ENCODE results near the gene GPR21. TPM values are rescaled to one million over a fixed set of nuclear protein-coding genes. Genes with fewer than 3 reads are reported as not detected.

Gene GPR21
- total RNA-seq (3.6 TPM), polyA plus RNA-seq (not detected)

- H3K27ac Mint-ChIP-seq: peak within 1 kb of the TSS in 1 of 3 donors; percentile 75
- H3K9me3 Mint-ChIP-seq: no peaks in the 10 kb centered on the region
- Histone ChIP-seq H3K9me3 (ENCODE audit: control insufficient read depth in 2 of 2, low read length in 2 of 2) (no peaks in the 10 kb centered on the region), H3K4me1 (ENCODE audit: control insufficient read depth, insufficient read depth, low read length, poor library complexity, severe bottlenecking) (no peaks in the 10 kb centered on the region), H3K4me3 (ENCODE audit: low read depth, low read length) (no peak within 1 kb of the TSS), H3K27me3 (ENCODE audit: control insufficient read depth, insufficient read depth, low read length) (no peaks in the 10 kb centered on the region), H3K36me3 (ENCODE audit: control insufficient read depth, insufficient read depth, low read length) (peaks cover 27% of the 10 kb centered on the region), H3K27ac (ENCODE audit: insufficient read depth, low read length, poor library complexity, severe bottlenecking) (no peak within 1 kb of the TSS)
- H3K36me3 Mint-ChIP-seq: peaks cover 30% of the 10 kb centered on the region
- peaks cover 0 to 6% (median 2%) of the 10 kb centered on the region in 4 donors for H3K4me1 Mint-ChIP-seq
- H3K4me3 Mint-ChIP-seq: no peak within 1 kb of the TSS
- H3K27me3 Mint-ChIP-seq: no peaks in the 10 kb centered on the region
- ATAC-seq (ENCODE audit: low read depth in 2 of 2) (no peak), DNase-seq (no peak)
Observed at GRCh38 chr9:123033352-123033751, at the start of gene GPR21. Gene GPR21 (plus strand): TSS chr9:123033667. CDS start chr9:123034567, 900 bp downstream.

GRCh38 chr9:122986010-122986409 is 47.5 kb upstream of the GPR21 start:
- no peaks in the 10 kb centered on the region for H3K27me3 ChIP-seq (ENCODE audit: control insufficient read depth, insufficient read depth, low read length)
- Mint-ChIP-seq H3K27me3 (no peaks in the 10 kb centered on the region), H3K27ac (no peak overlapping the region), H3K36me3 (peaks cover 16% of the 10 kb centered on the region), H3K9me3 (no peaks in the 10 kb centered on the region), H3K4me3 (no peak overlapping the region), H3K4me1 (peaks cover 3 to 10% (median 5%) of the 10 kb centered on the region in 4 donors)
- no peak overlapping the region for H3K4me3 ChIP-seq (ENCODE audit: low read depth, low read length)
- H3K36me3 ChIP-seq (ENCODE audit: control insufficient read depth, insufficient read depth, low read length): peaks cover 35% of the 10 kb centered on the region
- H3K9me3 ChIP-seq (ENCODE audit: control insufficient read depth in 2 of 2, low read length in 2 of 2): no peaks in the 10 kb centered on the region
- DNase-seq (no peak), ATAC-seq (ENCODE audit: low read depth in 2 of 2) (no peak)
- no peaks in the 10 kb centered on the region for H3K4me1 ChIP-seq (ENCODE audit: control insufficient read depth, insufficient read depth, low read length, poor library complexity, severe bottlenecking)
- no peak overlapping the region for H3K27ac ChIP-seq (ENCODE audit: insufficient read depth, low read length, poor library complexity, severe bottlenecking)

GRCh38 chr9:122988141-122988540 is 45.3 kb upstream of the GPR21 start:
- H3K9me3 Mint-ChIP-seq: no peaks in the 10 kb centered on the region
- H3K36me3 ChIP-seq (ENCODE audit: control insufficient read depth, insufficient read depth, low read length): peaks cover 35% of the 10 kb centered on the region
- H3K4me3 Mint-ChIP-seq: no peak overlapping the region
- H3K36me3 Mint-ChIP-seq: peaks cover 16% of the 10 kb centered on the region
- peaks cover 3 to 10% (median 6%) of the 10 kb centered on the region in 4 donors for H3K4me1 Mint-ChIP-seq
- H3K27ac ChIP-seq (ENCODE audit: insufficient read depth, low read length, poor library complexity, severe bottlenecking): no peak overlapping the region
- no peaks in the 10 kb centered on the region for H3K27me3 Mint-ChIP-seq
- no peaks in the 10 kb centered on the region for H3K9me3 ChIP-seq (ENCODE audit: control insufficient read depth in 2 of 2, low read length in 2 of 2)
- no peaks in the 10 kb centered on the region for H3K4me1 ChIP-seq (ENCODE audit: control insufficient read depth, insufficient read depth, low read length, poor library complexity, severe bottlenecking)
- H3K4me3 ChIP-seq (ENCODE audit: low read depth, low read length): no peak overlapping the region
- no peak overlapping the region for H3K27ac Mint-ChIP-seq
- ATAC-seq (ENCODE audit: low read depth in 2 of 2): no peak
- no peaks in the 10 kb centered on the region for H3K27me3 ChIP-seq (ENCODE audit: control insufficient read depth, insufficient read depth, low read length)
- no peak for DNase-seq

GRCh38 chr9:122988920-122989621 is 44.4 kb upstream of the GPR21 start:
- Histone ChIP-seq H3K27me3 (ENCODE audit: control insufficient read depth, insufficient read depth, low read length) (no peaks in the 10 kb centered on the region), H3K4me3 (ENCODE audit: low read depth, low read length) (no peak overlapping the region), H3K36me3 (ENCODE audit: control insufficient read depth, insufficient read depth, low read length) (peaks cover 35% of the 10 kb centered on the region), H3K4me1 (ENCODE audit: control insufficient read depth, insufficient read depth, low read length, poor library complexity, severe bottlenecking) (no peaks in the 10 kb centered on the region), H3K9me3 (ENCODE audit: control insufficient read depth in 2 of 2, low read length in 2 of 2) (no peaks in the 10 kb centered on the region), H3K27ac (ENCODE audit: insufficient read depth, low read length, poor library complexity, severe bottlenecking) (no peak overlapping the region)
- no peaks in the 10 kb centered on the region for H3K9me3 Mint-ChIP-seq
- ATAC-seq (ENCODE audit: low read depth in 2 of 2) (peak in 1 of 2 donors; percentile 27), DNase-seq (peak in 2 of 3 donors; percentile 0 to 57)
- H3K4me1 Mint-ChIP-seq: peaks cover 3 to 10% (median 6%) of the 10 kb centered on the region in 4 donors
- H3K4me3 Mint-ChIP-seq: no peak overlapping the region
- H3K36me3 Mint-ChIP-seq: peaks cover 16% of the 10 kb centered on the region
- peak overlapping the region; percentile 2 to 48 (median 36) for H3K27ac Mint-ChIP-seq
- H3K27me3 Mint-ChIP-seq: no peaks in the 10 kb centered on the region

GRCh38 chr9:122991370-122991830 is 42.1 kb upstream of the GPR21 start:
- DNase-seq (peak; percentile 10 to 65 (median 41)), ATAC-seq (ENCODE audit: low read depth in 2 of 2) (peak; percentile 88 to 91)
- Mint-ChIP-seq H3K27me3 (no peaks in the 10 kb centered on the region), H3K9me3 (no peaks in the 10 kb centered on the region), H3K36me3 (peaks cover 14% of the 10 kb centered on the region), H3K4me1 (peaks cover 3 to 7% (median 5%) of the 10 kb centered on the region in 4 donors), H3K27ac (no peak overlapping the region), H3K4me3 (no peak overlapping the region)
- Histone ChIP-seq H3K4me1 (ENCODE audit: control insufficient read depth, insufficient read depth, low read length, poor library complexity, severe bottlenecking) (no peaks in the 10 kb centered on the region), H3K27me3 (ENCODE audit: control insufficient read depth, insufficient read depth, low read length) (no peaks in the 10 kb centered on the region), H3K36me3 (ENCODE audit: control insufficient read depth, insufficient read depth, low read length) (peaks cover 24% of the 10 kb centered on the region), H3K4me3 (ENCODE audit: low read depth, low read length) (no peak overlapping the region), H3K27ac (ENCODE audit: insufficient read depth, low read length, poor library complexity, severe bottlenecking) (no peak overlapping the region), H3K9me3 (ENCODE audit: control insufficient read depth in 2 of 2, low read length in 2 of 2) (no peaks in the 10 kb centered on the region)

GRCh38 chr9:122996586-122996985 is 36.9 kb upstream of the GPR21 start:
- no peak overlapping the region for H3K4me3 Mint-ChIP-seq
- ATAC-seq (ENCODE audit: low read depth in 2 of 2) (no peak), DNase-seq (no peak)
- no peaks in the 10 kb centered on the region for H3K27me3 Mint-ChIP-seq
- Histone ChIP-seq H3K4me1 (ENCODE audit: control insufficient read depth, insufficient read depth, low read length, poor library complexity, severe bottlenecking) (no peaks in the 10 kb centered on the region), H3K36me3 (ENCODE audit: control insufficient read depth, insufficient read depth, low read length) (peaks cover 38% of the 10 kb centered on the region), H3K27me3 (ENCODE audit: control insufficient read depth, insufficient read depth, low read length) (no peaks in the 10 kb centered on the region), H3K9me3 (ENCODE audit: control insufficient read depth in 2 of 2, low read length in 2 of 2) (no peaks in the 10 kb centered on the region), H3K27ac (ENCODE audit: insufficient read depth, low read length, poor library complexity, severe bottlenecking) (no peak overlapping the region), H3K4me3 (ENCODE audit: low read depth, low read length) (no peak overlapping the region)
- peaks cover 28% of the 10 kb centered on the region for H3K36me3 Mint-ChIP-seq
- no peaks in the 10 kb centered on the region for H3K9me3 Mint-ChIP-seq
- H3K4me1 Mint-ChIP-seq: peaks cover 3 to 16% (median 9%) of the 10 kb centered on the region in 4 donors
- H3K27ac Mint-ChIP-seq: peak overlapping the region in 1 of 3 donors; percentile 32

- Histone ChIP-seq H3K36me3 (ENCODE audit: control insufficient read depth, insufficient read depth, low read length) (peaks cover 41% of the 10 kb centered on the region), H3K9me3 (ENCODE audit: control insufficient read depth in 2 of 2, low read length in 2 of 2) (no peaks in the 10 kb centered on the region), H3K4me3 (ENCODE audit: low read depth, low read length) (no peak overlapping the region), H3K27ac (ENCODE audit: insufficient read depth, low read length, poor library complexity, severe bottlenecking) (no peak overlapping the region), H3K27me3 (ENCODE audit: control insufficient read depth, insufficient read depth, low read length) (no peaks in the 10 kb centered on the region), H3K4me1 (ENCODE audit: control insufficient read depth, insufficient read depth, low read length, poor library complexity, severe bottlenecking) (no peaks in the 10 kb centered on the region)
- ATAC-seq (ENCODE audit: low read depth in 2 of 2) (no peak), DNase-seq (no peak)
- H3K36me3 Mint-ChIP-seq: peaks cover 28% of the 10 kb centered on the region
- no peaks in the 10 kb centered on the region for H3K9me3 Mint-ChIP-seq
- no peak overlapping the region for H3K27ac Mint-ChIP-seq
- H3K4me3 Mint-ChIP-seq: no peak overlapping the region
- no peaks in the 10 kb centered on the region for H3K27me3 Mint-ChIP-seq
- peaks cover 3 to 16% (median 9%) of the 10 kb centered on the region in 4 donors for H3K4me1 Mint-ChIP-seq
Observed at GRCh38 chr9:122998448-122998847, 35.0 kb upstream of the GPR21 start.

All from CD4-positive, CD25-positive, alpha-beta regulatory T cell (primary cell).